ENCODE measurements around the gene ZGPAT.

DNA sequence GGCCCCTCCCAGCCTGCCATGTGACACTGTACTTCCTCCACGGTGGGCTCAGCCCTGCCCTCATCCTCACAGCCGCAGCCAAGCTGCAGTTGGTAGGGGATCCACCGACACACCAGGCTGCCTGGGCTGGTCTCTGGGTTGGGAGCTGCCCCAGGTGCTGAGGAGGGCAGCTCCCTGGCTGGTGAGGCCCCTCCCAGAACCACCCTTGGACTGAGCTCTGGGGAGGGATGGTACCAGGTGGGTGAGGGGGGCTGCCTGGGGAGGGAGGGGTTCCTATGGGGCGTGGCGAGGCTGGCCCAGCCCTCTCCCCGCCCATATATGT lies 11.6 kb upstream of the ZGPAT start:
- TF ChIP-seq, protein P1, sequence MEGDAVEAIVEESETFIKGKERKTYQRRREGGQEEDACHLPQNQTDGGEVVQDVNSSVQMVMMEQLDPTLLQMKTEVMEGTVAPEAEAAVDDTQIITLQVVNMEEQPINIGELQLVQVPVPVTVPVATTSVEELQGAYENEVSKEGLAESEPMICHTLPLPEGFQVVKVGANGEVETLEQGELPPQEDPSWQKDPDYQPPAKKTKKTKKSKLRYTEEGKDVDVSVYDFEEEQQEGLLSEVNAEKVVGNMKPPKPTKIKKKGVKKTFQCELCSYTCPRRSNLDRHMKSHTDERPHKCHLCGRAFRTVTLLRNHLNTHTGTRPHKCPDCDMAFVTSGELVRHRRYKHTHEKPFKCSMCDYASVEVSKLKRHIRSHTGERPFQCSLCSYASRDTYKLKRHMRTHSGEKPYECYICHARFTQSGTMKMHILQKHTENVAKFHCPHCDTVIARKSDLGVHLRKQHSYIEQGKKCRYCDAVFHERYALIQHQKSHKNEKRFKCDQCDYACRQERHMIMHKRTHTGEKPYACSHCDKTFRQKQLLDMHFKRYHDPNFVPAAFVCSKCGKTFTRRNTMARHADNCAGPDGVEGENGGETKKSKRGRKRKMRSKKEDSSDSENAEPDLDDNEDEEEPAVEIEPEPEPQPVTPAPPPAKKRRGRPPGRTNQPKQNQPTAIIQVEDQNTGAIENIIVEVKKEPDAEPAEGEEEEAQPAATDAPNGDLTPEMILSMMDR (conservative IDR thresholded peaks at IDR 0.05; ENCODE audit: low read length), result no peak
- TF ChIP-seq EZH2phosphoT487 (IDR thresholded peaks at IDR 0.05; ENCODE audit: borderline replicate concordance), result no peak
